COLO668 (cell line): ENCODE results near the gene PIK3R3.

Source experiments
- DNase-seq: peaks from one replicate; lab custom pipeline; 2025; ENCODE audit not compliant: unreplicated experiment; lab: John Stamatoyannopoulos, UW

The PIK3R3 gene

DNA sequence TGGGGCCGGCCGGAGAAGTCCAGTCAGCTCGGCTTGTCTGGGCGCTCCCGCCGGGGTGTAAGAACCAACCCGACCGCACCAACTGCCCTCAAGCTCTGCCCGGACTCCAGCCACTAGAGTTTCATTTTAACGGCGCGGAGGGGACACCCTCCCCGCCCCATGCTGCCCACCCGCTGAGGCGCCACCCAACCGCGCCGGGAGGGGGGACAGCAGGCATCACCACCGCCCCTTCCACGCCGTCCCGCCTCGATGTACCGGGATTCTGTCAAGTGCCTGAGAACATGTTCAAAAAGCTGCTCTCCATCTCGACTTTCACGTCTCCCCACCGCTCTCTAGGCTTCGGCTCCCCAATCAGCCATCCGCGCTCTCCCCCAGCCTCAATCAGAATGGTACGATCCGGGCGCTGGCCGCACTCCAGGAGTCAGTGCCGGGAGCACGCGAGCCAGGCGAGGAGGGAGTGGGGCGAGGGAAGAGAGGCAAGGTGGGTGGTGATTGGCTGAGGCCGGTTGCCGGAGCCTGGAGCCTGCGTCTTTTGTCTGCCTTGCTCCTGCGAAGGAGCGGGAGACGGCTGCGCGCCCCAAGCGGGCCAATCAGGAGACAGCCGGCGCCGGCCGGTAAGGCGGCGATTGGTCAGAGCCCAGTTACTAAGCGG lies at the start of gene PIK3R3:
Gene PIK3R3 (minus strand): TSS at position 101 of the 652 bp plus-strand sequence. CDS start 677 bp downstream, outside the sequence.
- DNase-seq = peak; percentile 100

DNA sequence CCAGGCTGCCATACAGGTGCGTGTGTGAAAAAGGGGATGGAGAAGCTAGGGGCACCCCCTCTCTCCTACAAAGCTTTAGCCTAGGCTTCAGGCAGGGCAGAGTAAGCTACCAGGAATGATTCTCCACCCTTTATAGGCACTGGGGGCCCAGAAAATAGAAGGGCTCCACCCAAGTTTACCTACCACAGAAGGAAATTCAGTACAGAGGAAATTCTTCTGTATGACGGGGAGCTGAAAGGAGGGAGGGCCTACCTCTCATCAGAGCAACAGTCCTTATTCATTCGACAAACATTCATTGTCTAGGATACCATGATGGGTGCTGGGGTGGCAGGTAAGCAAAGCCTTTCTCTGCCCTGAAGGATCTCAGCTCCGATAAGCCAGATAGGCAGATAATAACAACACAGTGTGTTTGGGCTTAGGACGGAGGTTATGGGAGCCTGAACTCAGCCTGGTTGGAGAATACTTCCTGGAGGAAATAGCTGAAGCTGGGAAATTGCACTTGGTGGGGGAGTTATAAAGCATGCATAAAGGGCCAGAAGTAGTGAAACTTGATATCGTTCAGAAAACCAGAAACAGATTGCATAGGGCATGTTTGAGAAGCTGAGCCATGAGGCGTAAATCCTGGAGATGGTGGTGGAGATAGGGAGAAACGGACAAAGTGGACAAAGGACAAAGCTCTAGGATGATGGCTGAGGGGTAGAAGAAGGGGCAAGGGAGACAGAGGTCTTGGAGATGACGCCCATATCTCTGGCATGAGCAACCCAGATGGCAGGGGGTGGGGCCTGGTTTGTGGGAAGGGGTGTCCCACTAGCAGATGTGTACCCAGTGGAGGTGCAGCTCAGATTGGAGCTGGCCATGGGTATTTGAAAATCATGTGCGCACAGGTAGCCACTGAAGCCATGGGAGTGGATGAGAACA lies 49.2 kb upstream of the PIK3R3 start:
- DNase-seq = no peak

DNA sequence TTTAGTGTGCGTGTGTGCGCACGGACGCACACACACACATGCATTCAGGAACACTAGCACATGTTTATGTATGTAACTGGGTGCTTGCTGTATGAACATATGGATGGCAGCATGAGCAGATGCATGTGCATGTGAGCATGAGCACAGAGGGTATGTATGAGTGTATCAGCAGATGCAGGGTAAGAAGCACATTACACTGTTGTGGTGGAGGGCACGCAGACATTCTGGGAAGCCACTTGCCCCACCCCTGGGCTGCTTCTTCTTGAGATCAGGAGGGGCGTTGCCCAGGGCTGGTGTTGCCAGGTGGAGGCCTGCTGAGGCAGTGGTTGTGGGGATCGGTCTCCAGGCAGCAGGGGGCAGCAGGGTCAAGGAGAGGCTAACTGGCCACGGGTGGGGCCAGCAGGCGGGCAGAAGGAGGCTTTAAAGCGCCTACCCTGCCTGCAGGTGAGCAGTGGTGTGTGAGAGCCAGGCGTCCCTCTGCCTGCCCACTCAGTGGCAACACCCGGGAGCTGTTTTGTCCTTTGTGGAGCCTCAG lies 47.7 kb upstream of the PIK3R3 start:
- peak; percentile 85 for DNase-seq

DNA sequence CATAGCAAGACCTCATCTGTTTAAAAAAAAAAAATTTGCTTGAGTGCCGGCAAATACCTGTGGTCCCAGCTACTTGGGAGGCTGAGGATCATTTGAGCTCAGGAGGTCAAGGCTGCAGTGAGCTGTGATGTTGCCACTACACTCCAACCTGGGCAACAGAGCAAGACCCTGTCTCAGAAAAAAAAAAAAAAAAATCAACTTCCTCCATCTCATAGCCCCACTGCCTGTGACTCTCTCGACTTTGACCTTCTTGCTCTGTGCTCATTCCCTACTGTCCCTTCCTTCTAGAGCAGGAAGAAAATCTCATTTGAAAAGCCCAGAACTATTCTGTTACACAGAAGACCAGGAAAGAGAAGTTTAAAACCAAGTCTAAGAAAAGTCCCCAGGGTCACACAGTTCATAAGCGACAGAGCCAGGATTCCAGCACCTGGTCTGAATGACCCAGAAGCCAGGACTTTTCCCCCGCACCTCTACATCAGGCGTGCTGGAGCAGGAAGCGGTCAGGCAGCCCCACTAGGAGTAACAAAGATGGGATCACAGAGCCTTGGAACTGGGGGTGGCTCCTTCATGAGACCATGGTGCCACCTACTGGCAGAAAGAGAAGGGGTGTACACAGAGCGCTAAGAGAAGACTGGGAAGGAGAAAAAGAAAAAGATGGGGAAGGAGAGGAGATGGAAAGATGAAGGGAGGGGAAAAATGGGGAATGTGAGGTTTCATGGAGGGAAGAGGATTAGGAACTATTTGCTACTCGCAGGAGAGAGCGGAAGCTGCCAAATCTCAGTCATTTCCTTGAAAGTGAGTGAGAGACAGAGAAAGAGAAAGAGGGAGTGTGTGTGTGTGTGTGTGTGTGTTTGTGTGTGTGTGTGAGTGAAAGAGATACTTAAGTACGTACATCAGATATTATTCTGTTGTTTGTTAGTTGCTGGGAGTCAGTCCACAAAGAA lies 47.0 kb upstream of the PIK3R3 start:
- peak; percentile 92 for DNase-seq

DNA sequence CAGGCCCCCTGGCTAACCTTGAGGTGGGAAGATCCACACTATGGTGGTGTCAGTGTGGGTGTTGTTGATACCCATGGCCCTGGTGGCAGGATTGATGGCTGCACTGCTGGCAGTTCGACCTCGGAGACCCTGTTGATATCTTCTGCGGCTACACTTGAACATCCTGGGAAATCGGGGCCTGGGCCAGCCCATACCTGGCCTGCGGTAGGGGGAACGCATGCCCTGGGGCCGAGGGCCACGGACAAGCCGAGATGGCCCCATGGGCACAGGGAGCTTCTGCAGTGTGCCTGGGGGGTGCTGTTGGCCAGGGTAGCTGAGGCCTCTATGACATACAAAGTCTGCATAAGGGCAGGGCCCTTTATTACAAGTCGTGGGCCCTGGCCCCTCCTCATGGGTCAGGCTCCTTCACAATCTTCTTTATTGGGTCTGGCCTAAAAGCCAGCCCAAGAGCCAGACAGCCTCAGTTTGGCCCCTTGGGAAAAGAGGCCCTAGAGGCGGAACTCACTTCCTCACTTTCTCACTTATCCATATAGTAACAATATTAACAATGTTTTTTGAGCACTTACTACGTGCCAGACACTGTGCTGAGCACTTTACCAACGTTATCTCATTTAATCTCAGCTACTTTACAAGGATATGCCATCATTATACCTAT lies 43.9 kb upstream of the PIK3R3 start, which contains the start of gene P3R3URF:
Gene P3R3URF (minus strand): TSS at position 278 of the 655 bp plus-strand sequence. CDS start 17 bp downstream, at position 261.
- no peak for DNase-seq

DNA sequence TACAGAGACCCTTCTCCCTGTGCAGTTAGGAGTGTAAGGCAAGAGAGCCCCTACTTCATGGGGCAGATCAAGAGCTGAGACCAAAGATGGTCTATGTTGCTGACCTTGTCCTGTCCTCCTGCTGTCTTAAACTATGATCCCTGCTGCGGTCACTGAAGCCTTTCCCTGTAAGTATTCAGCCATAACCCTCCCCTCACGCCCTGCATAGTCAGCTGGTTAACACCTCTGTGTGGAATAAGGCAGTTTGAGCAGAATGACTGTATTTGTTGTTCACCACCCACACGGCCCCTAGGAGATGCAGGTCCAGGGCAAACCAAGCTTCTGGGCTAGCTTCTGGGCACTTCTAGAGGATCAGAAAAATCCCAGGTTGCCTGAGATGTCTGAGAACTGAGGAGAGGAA lies 42.8 kb upstream of the PIK3R3 start:
- DNase-seq = no peak

DNA sequence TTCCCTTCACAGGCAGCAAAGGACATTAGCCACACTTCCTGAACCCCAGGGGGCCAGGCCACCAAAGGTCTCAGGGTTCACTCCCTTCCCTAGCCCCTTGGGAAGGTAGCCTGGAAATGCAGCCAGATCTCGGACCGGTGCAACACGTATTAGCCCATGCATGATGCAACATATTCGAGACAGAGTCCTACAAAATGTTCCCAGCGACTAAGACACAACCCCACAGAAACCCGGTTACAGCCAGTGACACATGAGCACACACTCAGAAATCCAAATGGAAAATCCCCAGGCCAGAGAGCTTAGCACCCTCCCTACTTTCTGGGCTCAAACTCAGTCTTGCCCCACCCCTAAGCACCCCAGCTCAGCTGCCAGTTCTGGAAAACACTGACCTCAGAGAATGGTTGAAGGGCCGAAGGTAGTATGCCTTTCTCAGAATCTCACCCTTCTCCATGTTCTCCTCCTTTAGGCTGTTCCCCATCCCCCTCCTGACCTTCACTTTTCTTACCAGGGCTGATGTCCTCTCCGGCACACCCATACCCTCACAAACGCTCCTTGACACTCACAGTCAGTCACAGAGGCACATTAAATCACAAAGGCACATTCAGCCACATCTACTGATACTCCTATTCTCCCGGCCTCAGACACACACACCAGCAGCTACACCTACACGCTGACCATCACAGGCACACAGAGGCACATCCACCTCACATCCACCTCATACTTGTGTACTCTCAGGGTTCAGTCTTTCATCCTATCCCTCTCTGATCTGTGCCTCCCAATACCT lies 42.2 kb upstream of the PIK3R3 start, which contains the start of gene TSPAN1:
Gene TSPAN1 (plus strand): TSS at position 640 of the 784 bp plus-strand sequence. CDS start 6,021 bp downstream, outside the sequence.
- no peak for DNase-seq

DNA sequence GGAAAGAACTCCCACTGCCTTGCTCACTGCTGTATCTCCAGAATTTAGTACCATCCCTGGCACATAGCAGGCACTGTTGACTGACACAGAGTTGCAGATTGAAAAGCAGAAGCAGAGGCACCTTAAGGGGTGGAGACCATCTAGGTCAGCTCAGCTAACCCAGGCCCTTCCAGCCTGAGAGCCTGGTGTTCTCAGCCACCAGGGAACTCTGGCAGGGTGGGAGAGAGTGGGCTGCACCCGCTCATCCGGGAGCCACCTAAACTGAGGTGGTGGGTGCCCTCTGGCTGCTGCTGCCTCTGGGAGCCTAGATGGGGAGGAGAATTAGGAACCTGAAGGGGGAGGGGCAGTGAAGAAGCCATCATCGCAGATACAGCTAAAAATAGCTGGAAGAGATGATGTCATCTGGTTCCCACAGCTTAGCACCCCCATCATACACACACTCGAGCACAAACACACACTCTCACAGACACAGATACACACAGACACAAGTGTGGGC lies 41.0 kb upstream of the PIK3R3 start:
- DNase-seq = peak; percentile 65

DNA sequence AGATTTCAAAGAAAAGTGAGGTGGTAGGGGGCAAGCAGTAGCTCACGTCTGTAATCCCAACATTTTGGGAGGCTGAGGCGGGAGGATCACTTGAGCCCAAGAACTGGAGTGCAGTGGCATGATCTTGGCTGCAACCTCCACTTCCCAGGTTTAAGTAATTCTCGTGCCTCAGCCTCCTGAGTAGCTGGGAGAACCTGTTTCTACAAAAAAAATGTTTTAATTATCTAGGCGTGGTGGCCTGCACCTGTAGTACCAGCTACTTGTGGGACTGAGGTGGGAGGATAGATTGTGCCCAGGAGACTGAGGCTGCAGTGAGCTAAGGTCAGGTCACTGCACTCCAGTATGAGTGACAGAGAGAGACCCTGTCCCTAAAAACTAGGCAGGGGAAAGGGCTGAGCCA lies 39.9 kb upstream of the PIK3R3 start:
- no peak for DNase-seq

DNA sequence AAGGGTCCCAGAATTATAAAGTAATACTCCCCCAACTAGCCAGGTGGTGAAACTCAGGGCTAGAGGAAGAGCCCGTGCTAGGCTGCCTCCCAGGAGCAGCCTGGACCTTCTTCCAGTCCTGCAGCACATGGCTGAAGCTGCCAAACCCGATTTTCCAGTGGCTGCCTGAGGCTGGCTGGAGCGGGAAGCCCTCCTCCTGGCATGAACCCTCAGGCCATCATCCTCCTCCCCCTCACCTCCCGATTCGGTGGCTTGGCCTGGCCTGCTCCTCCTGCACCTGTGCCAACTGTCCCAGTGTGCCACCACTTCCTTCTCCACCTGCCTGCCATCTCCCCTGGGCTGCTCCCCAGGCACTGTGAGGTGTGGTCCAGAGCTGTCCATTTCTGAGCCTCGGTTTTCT lies 39.4 kb upstream of the PIK3R3 start:
- peak; percentile 80 for DNase-seq

DNA sequence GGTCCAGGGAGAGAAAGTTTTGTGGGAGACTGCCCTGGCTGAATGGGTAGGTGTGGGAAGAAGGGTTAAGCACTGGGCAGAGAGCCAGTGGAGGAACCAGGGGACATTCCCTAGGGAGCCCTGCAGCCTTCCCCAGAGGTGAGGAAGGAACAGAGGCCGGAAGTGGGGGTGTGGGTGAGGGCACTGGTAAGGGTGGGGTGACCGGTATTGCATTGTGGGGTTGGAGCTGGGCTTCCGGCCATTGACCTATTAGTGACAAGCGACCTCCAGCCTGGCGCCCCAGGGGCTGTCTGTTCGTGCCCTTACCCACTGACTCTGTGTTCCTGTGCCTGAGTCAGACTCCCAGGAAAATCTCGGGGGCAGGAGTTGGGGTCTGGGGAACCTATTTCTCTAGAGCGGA lies 38.9 kb upstream of the PIK3R3 start:
- no peak for DNase-seq

DNA sequence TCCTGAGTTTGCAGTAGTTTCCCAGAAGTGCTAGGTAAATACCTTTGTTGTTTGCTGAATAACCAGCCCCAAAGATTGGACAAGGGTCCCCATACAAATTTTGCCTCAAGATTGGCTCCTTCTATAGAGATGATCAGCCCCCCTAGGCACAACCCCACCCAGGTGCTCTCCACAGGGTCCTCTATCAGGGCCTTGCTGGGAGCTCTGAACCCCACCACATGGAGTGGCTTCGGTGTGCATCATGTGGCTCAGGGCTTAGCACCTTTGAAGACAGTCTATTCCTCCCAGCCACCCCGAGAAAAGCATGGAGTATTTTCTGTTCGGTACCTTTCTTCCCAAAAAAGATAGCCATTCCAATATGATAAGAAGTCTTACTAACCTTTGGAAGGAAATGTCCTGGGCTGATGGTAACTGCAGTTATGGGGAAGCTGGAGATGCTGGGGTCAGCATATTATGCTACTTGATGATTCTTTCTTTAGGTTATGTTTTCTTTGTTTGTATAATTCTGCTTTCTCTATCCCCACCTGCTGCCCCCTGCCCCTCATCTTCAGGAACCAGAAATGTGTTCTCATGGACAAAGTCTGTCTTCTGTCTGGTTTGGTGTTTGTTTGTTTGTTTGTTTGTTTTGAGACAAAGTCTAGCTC lies 37.5 kb upstream of the PIK3R3 start:
- DNase-seq = no peak

DNA sequence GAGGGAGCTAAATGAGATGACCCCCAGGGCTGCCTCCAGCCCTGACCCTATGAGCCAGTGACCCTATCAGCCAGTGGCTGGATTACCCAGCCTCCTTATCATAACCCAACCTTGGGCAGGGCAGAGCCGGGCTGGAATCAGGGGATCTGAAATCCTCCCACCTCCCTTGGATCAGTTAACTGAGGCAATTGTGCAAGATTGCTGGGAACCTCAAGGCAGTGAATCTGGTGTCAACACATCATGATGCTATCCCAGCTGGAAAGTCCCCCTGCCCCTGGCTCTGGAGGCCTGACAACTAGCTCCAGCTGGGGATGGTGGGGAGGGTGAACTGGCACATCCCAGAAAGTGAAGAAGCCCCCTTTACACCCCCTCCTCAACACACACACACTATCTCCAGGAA lies 36.0 kb upstream of the PIK3R3 start:
- DNase-seq = no peak

DNA sequence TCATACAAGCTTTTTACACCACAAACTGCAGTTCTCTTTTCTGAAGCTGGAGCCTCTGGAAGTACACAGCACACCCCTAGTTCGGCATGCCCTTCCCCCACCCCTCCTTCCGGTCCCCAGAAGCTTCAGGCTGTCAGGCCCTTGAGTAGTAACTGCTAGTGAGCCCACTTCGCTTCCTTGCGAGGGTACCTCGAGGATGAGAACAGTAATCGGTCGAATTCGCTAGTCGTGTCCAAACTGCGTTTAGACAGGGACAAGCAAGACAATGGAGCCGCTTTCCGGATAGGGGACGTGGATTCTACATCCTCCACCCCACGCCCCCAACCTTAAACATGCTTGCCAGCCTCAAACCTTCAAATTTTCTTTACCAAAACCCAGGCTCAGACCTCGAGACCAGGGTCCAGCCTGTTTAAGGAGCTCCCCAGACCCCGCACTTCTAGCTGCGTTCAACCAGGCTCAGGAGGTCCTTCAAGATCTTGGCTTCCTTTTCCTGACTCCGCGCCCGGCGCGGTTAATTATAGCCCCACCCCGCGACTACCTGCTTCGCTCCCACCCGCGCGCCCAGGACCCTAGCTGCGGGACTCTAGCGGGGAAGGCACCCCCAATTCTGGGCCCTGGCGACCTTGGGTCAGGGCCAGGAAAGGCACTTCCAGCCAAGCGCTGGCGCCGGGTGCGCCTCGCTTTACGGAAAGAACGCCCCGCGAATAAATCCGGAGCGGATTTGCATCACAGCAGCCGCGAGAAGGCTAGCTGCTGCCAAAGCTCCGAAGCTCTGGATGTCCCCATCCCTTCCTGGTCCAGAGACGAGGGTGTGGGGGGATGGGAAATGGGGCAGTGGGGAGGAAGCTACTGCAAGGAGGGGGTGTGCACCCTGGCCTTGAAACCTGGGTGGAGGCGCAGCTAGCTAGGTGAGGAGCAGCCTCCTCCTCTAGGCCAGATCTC lies 34.4 kb upstream of the PIK3R3 start:
- peak; percentile 44 for DNase-seq

DNA sequence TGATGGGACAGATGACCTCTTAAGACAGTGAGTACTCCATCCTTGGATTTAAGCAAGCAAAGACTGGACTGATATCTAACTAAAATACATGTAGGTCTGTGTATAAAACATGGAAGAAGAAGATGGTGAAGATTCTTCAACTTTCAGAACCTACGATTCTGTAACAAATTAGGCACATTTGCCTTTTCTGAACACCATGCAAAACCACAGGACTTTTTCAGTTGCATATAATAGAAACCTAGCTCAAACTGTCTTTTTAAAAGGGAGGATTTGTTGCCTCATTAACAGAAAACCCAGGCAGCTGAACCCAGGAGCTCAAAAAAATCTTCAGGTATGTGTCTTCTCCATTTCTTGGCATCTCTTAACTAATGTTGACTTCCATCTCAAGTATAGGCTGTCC lies 27.8 kb upstream of the PIK3R3 start:
- DNase-seq = no peak

DNA sequence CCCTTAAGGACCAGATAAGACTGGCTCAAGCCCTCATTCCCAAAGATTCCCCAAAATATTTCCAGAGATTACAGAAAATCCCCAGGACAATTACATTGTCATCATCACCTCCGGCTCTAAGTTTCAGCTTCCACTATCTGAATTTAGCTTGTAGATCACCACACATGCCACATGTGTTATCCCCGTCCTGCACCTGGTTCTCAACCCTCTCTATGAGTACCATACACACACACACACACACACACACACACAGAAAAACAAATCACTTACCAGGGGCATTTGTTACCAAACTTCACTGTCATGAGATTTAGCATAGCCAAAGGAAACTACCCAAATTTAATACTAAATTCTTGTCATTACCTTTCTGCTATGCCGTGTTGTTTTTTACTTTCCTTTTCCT lies 27.1 kb upstream of the PIK3R3 start:
- no peak for DNase-seq
